Hepatocyte (in vitro differentiated cells): Measurements from ENCODE around the gene COPS3.

ENCODE experiments used
- CTCF ChIP-seq: fragments of 200-600 bp; sonication (generic); IDR thresholded peaks from 2 replicates; pipeline ENCODE4 v1.5.1; 2016; ENCODE audit warnings: antibody characterized with exemption, mild to moderate bottlenecking; ENCODE audit not compliant: poor library complexity
- EZH2phosphoT487 ChIP-seq: fragments of 200-600 bp; sonication (generic); IDR thresholded peaks from one replicate; pipeline ENCODE4 v1.6.1; 2018; ENCODE audit warnings: antibody characterized with exemption, mild to moderate bottlenecking, low read depth, moderate library complexity; ENCODE audit not compliant: unreplicated experiment, severe bottlenecking

GRCh38 chr17:17207998-17208397 is 73.0 kb downstream of the COPS3 start:
- TF ChIP-seq CTCF (no peak), EZH2phosphoT487 (no peak)
